ENCODE measurements around the gene CSPG4. TPM values are rescaled to one million over a fixed set of nuclear protein-coding genes. Genes with fewer than 3 reads are reported as not detected.
"Not testable (repeated sequence)": the region's sequence is repeated elsewhere in the genome, so short reads cannot be mapped to it uniquely, and the experiment has no call there.

CSPG4 gene
- total and polyA plus RNA-seq, 2 of the 13 experiments (the other 11 are each of a cell fraction or from before 2014, with no cell fraction given), result 0.01 to 0.04 TPM

- H2AFZ ChIP-seq (ENCODE audit: low read length); FAIRE-seq; intact Hi-C loops (cut with micrococcal nuclease; ENCODE audit: unreplicated experiment); H4K20me1 ChIP-seq (ENCODE audit: insufficient read depth, low read length); in situ Hi-C loops (cut with HindIII; ENCODE audit: extremely low pct_ligation_motif_present, low pct_unique_long_range_greater_than_20kb); DNase-seq (ENCODE audit: low spot score); POLR2A ChIA-PET; CTCF ChIA-PET (ENCODE audit: low intra/inter-chr PET ratio, low total read pairs); H3K4me2 ChIP-seq (ENCODE audit: low read depth, low read length); H3K9me3 ChIP-seq (ENCODE audit: low read length); BruUV-seq (replicated peaks); H3K27ac ChIP-seq (ENCODE audit: extremely low read length, insufficient read depth, low read length); H3K79me2 ChIP-seq (ENCODE audit: insufficient read depth, low read length); H3K4me3 ChIP-seq (replicated peaks in 1 of 3; ENCODE audit: insufficient read depth in 1 of 3, low read depth in 2 of 3, low read length in 3 of 3); H3K36me3 ChIP-seq (replicated peaks in 1 of 2; ENCODE audit: control insufficient read depth in 1 of 2, insufficient read depth in 2 of 2, low read length in 2 of 2); ATAC-seq; H3K9ac ChIP-seq (ENCODE audit: insufficient read depth, low read depth, low read length): not testable (repeated sequence)
- peaks cover 13% of the 10 kb centered on the region for H3K4me1 ChIP-seq (ENCODE audit: insufficient read depth, low read length)
- WGBS (ENCODE audit: low lambda C conversion rate), result 33% methylated on average over 5 of the region's 7 CpGs
- peaks cover 2 to 36% of the 10 kb centered on the region in 2 experiments for H3K27me3 ChIP-seq (ENCODE audit: control insufficient read depth in 1 of 2, insufficient read depth in 2 of 2, low read length in 2 of 2)
These were observed 1.2 kb downstream of the CSPG4 start for GRCh38 chr15:75711495-75711894.

GRCh38 chr15:75710874-75711273 is 1.8 kb downstream of the CSPG4 start:
- H3K79me2 ChIP-seq (ENCODE audit: insufficient read depth, low read length); H4K20me1 ChIP-seq (ENCODE audit: insufficient read depth, low read length); H2AFZ ChIP-seq (ENCODE audit: low read length); POLR2A ChIA-PET; BruUV-seq (replicated peaks); H3K27ac ChIP-seq (ENCODE audit: extremely low read length, insufficient read depth, low read length); intact Hi-C loops (cut with micrococcal nuclease; ENCODE audit: unreplicated experiment); DNase-seq (ENCODE audit: low spot score); H3K9ac ChIP-seq (ENCODE audit: insufficient read depth, low read depth, low read length); in situ Hi-C loops (cut with HindIII; ENCODE audit: extremely low pct_ligation_motif_present, low pct_unique_long_range_greater_than_20kb); FAIRE-seq; H3K4me2 ChIP-seq (ENCODE audit: low read depth, low read length); CTCF ChIA-PET (ENCODE audit: low intra/inter-chr PET ratio, low total read pairs); ATAC-seq; H3K9me3 ChIP-seq (ENCODE audit: low read length); H3K4me3 ChIP-seq (replicated peaks in 1 of 3; ENCODE audit: insufficient read depth in 1 of 3, low read depth in 2 of 3, low read length in 3 of 3); H3K36me3 ChIP-seq (replicated peaks in 1 of 2; ENCODE audit: control insufficient read depth in 1 of 2, insufficient read depth in 2 of 2, low read length in 2 of 2): not testable (repeated sequence)
- Histone ChIP-seq H3K4me1 (ENCODE audit: insufficient read depth, low read length) (peaks cover 13% of the 10 kb centered on the region), H3K27me3 (ENCODE audit: control insufficient read depth in 1 of 2, insufficient read depth in 2 of 2, low read length in 2 of 2) (peaks cover 2 to 36% of the 10 kb centered on the region in 2 experiments)
- 35% methylated on average over 4 of the region's 5 CpGs for WGBS (ENCODE audit: low lambda C conversion rate)

GRCh38 chr15:75709458-75709857 is 3.2 kb downstream of the CSPG4 start:
- H3K27ac ChIP-seq (ENCODE audit: extremely low read length, insufficient read depth, low read length); H2AFZ ChIP-seq (ENCODE audit: low read length); ATAC-seq; POLR2A ChIA-PET; intact Hi-C loops (cut with micrococcal nuclease; ENCODE audit: unreplicated experiment); H3K79me2 ChIP-seq (ENCODE audit: insufficient read depth, low read length); CTCF ChIA-PET (ENCODE audit: low intra/inter-chr PET ratio, low total read pairs); DNase-seq (ENCODE audit: low spot score); FAIRE-seq; in situ Hi-C loops (cut with HindIII; ENCODE audit: extremely low pct_ligation_motif_present, low pct_unique_long_range_greater_than_20kb); BruUV-seq (replicated peaks); H4K20me1 ChIP-seq (ENCODE audit: insufficient read depth, low read length); H3K9me3 ChIP-seq (ENCODE audit: low read length); H3K4me3 ChIP-seq (replicated peaks in 1 of 3; ENCODE audit: insufficient read depth in 1 of 3, low read depth in 2 of 3, low read length in 3 of 3); H3K9ac ChIP-seq (ENCODE audit: insufficient read depth, low read depth, low read length); H3K4me2 ChIP-seq (ENCODE audit: low read depth, low read length); H3K36me3 ChIP-seq (replicated peaks in 1 of 2; ENCODE audit: control insufficient read depth in 1 of 2, insufficient read depth in 2 of 2, low read length in 2 of 2): not testable (repeated sequence)
- H3K4me1 ChIP-seq (ENCODE audit: insufficient read depth, low read length), result peaks cover 13% of the 10 kb centered on the region
- 44% methylated on average over 3 of the region's 15 CpGs for WGBS (ENCODE audit: low lambda C conversion rate)
- peaks cover 2 to 38% of the 10 kb centered on the region in 2 experiments for H3K27me3 ChIP-seq (ENCODE audit: control insufficient read depth in 1 of 2, insufficient read depth in 2 of 2, low read length in 2 of 2)

All from HepG2 (cell line).